GM08714 (cell line): Measurements from ENCODE around the gene SNRNP27.

Source experiments
- H3K4me3 ChIP-seq: fragments of 200-500 bp; sonication (Bioruptor generic); 2 replicates; pipeline ENCODE4 v1.5.1; 2014; ENCODE audit warnings: mild to moderate bottlenecking, low read length, inconsistent platforms
- ZNF274 ChIP-seq: IDR thresholded peaks from 2 replicates; pipeline ENCODE4 v1.6.1; 2012; ENCODE audit warnings: mild to moderate bottlenecking, low read depth, low read length

SNRNP27 gene

DNA sequence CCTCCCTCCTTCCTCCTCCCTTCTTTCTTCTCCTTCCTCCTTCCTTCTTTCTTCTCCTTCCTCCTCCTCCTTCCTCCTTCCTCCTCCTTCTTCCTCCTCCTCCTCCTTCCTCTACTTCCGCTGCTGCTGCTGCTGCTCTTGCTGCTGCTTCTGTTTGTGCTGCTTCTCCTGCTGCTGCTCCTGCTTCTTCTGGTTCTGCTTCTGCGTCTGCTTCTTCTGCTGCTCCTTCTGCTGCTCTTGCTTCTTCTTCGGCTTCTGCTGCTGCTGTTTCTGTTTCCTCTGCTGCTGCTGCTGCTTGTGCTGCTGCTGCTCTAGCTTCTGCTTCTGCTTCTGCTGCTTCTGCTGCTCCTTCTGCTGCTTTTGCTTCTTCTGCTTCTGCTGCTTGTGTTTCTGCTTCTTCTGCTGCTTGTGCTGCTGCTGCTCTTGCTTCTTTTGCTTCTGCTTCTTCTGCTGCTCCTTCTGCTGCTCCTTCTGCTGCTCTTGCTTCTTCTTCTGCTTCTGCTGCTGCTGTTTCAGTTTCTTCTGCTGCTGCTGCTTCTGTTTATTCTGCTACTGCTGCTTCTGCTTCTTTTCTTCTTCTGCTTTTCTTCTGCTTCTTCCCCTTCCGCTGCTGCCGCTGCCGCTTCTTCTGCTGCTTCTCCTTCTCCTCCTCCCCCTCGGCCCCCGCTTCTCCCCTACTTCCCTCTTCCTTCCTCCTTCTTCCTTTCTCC, 8.6 kb downstream of the SNRNP27 start:
- H3K4me3 ChIP-seq: peak overlapping the region; percentile 49; the same call in 1 of the 2 replicates
- no peak for TF ChIP-seq ZNF274

DNA sequence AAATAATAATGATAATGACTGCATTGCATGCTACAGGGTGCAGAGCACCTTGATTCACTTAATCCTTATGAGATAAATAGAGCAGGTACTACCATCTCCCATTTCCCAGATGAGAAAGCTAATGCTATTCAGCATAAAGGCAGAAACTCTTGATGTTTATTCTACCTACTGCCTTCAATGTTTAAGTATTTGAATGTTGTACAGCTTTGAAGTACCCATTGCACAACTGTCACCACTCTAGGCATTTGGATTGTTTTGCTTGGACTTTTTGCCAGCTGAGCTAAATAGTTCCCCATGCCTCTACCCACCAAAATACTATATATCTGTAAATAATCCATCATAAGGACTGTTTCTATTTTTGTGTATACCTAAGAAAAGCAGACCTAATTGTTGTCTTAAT, 13.5 kb downstream of the SNRNP27 start:
- no peak for TF ChIP-seq ZNF274

DNA sequence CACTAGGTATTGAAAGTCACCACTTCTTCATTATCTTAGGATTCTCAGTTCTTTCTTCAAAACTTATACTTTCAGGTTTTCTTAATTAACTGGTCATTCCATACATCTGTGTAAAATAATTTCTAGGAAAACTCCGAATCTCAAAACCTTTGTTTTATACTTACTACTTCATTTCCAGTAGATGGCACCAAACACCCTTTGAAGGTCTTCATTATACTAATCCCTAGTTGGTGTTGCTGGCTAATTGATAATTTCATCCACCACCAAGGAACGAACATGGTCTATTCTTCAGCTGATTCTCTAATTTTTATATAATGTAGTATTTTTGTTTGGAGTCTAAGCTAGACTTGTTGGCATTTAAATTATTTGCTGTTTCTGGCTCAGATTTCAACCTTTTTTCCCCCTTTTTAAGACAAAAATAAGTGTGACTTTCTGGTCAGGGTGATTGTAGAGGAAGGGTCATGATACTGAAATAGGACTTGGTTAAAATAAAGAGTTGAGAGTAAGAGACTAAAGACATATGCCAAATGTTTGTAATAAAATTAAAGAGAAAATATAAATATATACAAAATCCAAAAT, 18.3 kb downstream of the SNRNP27 start:
- TF ChIP-seq ZNF274: no peak

More for the DNA sequence above, 13.5 kb downstream of the SNRNP27 start:
- H3K4me3 ChIP-seq: no peak overlapping the region

DNA sequence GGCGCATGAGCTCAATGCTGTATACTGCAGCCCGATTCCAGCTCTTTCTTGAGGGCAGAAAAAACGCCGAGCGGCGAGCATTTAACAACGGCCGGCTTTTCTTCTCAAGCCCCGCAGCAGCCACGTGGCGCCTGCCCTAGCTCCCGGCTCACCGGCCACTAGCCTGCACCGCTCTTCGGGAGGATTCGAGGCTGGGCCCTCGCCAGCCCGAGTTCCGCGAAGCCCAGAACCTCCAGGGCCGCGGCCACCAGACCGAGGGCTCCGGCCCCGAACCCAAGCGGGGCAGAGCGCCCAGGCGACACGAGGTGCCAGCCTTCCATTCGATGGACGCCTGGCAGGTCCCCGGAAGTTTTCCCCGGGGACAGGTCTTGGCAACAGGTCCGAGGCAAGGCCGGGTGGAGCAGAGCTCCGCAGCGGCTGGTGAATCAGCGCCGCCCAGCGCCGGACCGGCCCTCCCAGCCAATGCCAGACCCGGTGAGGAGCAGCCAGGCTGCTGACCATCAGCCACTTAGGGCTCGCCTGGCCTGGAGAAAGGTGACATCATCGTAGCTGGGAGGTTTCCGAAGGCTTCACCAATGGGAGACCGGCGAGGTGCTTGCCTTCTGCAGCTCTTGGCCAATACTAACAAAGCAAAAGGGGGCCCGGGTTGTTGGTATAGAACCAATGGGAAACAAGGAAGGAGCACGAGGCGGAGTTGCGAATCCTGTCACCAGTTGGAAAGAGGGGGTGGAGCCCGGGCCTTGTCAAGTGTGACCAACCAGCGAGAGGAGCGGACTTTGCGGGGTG, 20.6 kb downstream of the SNRNP27 start:
- TF ChIP-seq ZNF274: no peak
- H3K4me3 ChIP-seq: peak overlapping the region; percentile 64

More for the DNA sequence above, 18.3 kb downstream of the SNRNP27 start:
- no peak overlapping the region for H3K4me3 ChIP-seq

DNA sequence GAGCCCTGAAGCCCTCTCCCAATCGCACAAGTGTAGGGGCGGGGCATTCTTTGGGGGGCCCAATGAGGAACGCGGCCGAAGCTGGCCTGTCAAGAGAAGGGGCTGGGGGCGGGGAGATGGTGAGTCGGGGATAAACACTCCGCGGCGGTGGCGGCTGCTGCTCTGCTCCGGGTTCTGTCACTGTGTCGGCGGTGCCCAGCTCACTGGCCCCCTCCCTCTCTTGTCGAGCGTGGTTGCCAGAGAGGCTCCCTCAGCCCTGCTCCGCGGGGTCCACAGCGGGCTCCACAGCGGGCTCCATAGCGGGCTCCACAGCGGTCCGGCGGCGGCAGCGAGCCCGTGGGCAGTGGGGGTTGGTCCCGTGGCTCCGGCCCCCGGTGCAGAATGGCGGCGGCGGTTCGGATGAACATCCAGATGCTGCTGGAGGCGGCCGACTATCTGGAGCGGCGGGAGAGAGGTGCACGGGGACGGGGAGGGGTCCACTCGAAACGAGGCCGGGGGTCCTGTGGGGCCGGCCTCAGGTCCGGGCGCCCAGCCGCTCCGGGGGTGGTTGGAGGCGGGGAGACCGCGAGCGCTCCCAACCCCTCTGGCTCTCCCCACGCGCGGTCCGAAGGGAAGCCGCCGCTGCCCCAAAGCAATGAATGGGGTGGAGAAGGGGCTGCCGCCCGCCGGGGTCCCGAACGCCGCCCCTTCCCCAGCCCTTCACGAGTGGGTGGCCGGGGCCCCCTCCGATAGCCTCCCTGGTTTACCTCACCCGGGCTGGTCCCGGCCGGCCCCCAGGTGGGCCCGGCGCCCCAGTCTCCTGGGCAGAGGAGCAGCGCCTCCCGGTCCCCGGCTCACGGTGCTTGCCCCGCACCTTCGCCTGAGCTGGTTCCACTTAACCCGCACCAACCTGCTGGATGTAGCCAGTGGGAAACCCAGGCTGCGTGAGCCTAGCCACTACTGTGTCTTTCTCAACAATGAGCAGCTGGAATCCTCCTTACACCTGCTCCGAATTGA, 21.5 kb downstream of the SNRNP27 start, which contains the start of gene MXD1:
MXD1 (plus strand) TSS at position 160 of the 996 bp plus-strand sequence; CDS start at position 382, 222 bp downstream.
- peak within 1 kb of the TSS; percentile 73 for H3K4me3 ChIP-seq
- no peak for TF ChIP-seq ZNF274

DNA sequence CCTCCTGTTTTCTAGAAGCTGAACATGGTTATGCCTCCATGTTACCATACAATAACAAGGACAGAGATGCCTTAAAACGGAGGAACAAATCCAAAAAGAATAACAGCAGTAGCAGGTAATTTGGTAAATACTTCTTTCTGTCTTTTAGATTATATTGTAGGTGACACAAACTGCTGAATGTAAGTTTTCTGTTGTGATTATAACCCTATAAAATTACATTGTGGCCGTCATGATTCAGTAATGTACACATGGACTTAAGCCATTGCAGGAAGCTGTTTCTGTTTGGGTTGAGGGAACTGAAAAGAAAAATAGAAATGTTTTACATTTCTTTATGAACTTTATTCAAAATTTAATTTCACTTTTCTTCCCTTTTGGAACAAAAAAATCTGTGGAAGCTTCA, 22.4 kb downstream of the SNRNP27 start:
- H3K4me3 ChIP-seq: peak overlapping the region; percentile 73; the same call in 1 of the 2 replicates
- TF ChIP-seq ZNF274: no peak

DNA sequence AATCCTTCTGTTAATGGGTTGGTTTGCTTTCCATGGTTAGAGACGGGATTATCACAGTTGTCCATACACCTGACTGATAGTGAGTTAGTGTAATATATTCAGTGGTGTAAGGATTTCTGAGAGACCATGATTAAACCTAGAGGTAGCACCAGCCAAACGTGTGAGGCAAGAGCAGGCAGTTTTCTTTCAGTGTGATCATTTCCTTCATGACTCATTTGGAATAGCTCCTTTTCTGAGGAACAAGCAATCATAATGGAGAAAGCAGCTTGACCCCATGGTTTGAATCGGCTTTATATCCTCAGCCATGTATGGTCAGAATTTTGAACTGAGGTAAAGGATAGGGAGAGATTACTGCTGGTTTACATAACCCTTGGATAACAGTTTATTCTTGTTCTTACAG, 24.1 kb downstream of the SNRNP27 start:
- TF ChIP-seq ZNF274: no peak

DNA sequence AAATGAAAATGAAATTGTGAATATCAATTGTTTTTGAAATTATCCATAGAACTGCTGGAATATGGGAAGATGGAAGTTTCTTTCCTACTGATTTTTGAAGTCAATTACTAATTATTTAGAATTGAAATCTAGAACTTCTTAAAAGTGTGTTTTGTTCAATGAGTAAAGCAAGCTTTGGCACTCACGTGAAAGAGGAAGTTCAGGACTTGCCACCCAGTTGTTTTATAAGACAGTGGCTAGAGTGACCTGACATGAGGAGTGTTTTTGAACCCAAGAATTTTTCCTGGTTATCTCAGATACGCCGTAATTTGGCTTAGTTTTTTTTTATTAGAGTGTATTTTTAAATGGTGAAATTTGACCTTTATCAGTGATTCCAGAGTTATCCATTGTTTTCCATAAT, 24.6 kb downstream of the SNRNP27 start:
- H3K4me3 ChIP-seq: no peak overlapping the region
- TF ChIP-seq ZNF274: no peak

More for the DNA sequence above, 24.1 kb downstream of the SNRNP27 start:
- H3K4me3 ChIP-seq: no peak overlapping the region

DNA sequence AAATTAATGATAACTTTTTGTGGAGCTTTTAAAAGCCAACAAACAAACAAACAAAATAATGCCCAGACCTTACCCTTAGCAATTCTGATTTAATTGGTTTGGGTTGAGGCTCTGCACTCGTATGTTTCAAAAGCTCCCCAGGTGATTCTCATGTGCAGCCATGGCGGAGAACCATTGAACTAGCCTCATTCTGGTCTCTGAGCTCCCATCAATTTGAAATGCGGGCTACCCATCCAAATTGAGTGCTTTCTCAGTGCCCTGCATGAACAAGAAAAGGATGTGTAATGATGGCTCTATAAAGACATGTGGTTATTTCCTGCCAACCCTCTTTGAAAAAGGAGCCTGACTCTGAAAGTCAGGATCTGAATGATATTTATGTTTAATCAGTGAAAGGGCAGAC, 29.4 kb downstream of the SNRNP27 start:
- no peak overlapping the region for H3K4me3 ChIP-seq
- no peak for TF ChIP-seq ZNF274

DNA sequence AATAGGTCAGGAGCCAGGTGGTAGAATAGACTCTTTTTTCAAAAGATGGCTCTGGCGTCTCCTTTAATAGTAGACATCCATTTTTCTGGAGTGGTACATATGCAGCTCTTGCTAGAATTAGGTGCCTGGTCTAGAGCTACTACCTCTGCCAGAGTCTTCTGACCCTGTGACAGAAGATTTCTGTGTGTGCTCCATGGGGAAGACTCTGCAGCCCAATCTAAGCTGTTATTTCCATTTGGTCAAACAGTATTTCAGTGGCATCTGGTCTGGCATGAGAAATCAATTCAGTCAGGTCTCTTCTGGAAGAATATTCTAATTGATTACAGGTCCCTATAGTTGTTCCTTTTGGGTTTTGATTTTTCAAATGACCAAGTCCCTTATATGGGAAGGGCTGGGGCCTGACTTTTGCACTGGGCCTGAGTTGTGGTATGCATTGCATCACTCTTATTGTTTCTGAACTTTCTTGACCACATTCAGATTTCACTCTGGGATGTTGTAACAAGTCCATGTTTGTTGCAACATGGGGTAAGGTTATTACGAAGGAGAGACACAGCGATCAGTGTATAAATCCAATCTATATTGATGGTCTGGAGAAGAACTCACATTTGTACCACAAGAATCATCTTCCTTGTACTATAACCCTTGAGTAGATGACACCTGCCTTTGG, 33.2 kb downstream of the SNRNP27 start:
- no peak overlapping the region for H3K4me3 ChIP-seq
- TF ChIP-seq ZNF274: no peak

DNA sequence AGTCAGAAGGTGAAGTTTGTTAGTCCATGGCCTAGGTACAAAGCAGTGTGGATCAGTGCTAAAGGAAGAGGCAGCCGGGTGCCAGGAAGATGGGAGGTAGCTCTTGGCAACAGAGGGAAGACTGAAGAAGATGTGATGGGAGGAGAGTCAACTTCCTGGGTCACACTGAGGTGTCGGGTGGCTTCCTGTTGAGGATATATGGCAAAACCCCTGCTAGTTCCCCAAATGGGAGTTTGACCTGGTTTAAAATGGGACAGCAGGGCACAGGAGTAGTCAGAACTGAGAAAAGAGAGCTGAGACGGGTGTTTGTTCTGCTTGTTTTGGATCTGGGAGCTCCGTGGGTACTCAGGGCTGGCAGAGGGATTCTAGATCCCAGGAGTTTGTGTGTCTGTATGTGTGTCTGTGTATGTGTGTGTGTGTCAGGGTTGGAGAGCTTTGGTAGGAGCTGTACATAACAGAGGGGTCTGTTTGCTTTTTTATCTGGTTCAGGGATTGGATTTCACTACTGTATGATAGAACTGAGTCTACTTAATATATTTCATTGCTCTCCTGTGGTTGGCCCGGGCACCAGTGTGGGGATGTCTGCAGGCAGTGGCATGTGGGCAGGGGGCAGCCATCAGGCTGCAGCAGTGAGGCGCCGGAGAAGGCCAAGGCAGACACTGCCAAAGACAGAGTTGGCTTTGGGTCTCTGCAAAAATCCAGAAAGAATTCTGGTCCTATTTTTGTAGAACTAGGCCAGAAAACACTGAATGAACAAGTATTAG, 38.3 kb downstream of the SNRNP27 start:
- H3K4me3 ChIP-seq: no peak overlapping the region
- no peak for TF ChIP-seq ZNF274

DNA sequence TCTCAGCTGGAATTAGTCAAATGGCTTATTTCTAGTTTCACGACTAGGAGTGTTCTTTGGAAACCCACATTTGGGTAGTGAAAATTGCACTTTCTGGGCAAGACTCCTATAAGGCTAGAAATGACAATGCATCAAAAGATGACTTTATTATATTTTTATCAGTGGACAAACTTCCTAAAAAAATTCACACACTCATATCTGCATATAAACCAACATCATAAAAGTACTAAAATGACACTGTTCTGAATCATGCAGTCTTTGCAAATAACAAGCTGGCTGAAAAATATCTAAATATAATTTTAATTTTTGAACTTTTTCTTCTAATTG, 38.8 kb downstream of the SNRNP27 start:
- H3K4me3 ChIP-seq: no peak overlapping the region
- TF ChIP-seq ZNF274: no peak
